ENCODE measurements around the gene DHX32.

The DHX32 gene

DNA sequence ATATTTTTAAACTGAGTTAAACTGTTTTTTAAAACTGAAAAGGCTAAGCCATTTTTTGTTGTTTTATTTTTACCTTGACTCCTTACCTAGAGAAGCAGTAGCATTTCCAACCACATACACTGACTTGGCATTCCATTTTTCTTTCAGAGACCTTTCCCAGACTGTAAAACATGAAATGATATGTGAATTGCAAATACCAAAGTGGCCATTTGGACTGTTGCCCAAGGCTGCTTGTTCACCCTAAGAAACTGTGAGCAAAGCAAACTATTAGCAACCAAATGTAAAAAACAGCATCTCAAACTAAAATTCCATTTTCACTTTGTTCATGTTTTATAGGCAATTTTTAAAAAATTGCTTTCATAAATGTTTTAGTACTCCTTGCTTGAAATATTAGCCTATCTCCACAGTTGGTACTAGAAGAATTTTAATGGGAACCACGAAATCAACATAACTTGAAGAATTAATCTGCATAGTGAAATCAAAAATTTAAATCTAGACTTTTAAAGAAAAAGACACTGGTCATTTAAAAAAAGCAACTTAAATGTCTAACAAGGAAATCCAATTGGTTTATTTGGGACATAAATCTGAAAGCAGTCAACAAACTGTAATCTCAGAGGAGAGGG, 68.9 kb downstream of the DHX32 start:
- TF ChIP-seq POLR2AphosphoS5 (IDR thresholded peaks at IDR 0.05; ENCODE audit: low read depth, low read length) (no peak), FOXP2 (optimal IDR thresholded peaks at IDR 0.05; ENCODE audit: borderline replicate concordance, extremely low read depth, extremely low read length, insufficient read depth) (no peak), SIN3A (IDR thresholded peaks at IDR 0.05; ENCODE audit: borderline replicate concordance, insufficient read depth, low read length) (no peak), TAF1 (IDR thresholded peaks at IDR 0.05; ENCODE audit: borderline replicate concordance, insufficient read depth, low read length) (no peak)
- TF ChIP-seq, protein P1, sequence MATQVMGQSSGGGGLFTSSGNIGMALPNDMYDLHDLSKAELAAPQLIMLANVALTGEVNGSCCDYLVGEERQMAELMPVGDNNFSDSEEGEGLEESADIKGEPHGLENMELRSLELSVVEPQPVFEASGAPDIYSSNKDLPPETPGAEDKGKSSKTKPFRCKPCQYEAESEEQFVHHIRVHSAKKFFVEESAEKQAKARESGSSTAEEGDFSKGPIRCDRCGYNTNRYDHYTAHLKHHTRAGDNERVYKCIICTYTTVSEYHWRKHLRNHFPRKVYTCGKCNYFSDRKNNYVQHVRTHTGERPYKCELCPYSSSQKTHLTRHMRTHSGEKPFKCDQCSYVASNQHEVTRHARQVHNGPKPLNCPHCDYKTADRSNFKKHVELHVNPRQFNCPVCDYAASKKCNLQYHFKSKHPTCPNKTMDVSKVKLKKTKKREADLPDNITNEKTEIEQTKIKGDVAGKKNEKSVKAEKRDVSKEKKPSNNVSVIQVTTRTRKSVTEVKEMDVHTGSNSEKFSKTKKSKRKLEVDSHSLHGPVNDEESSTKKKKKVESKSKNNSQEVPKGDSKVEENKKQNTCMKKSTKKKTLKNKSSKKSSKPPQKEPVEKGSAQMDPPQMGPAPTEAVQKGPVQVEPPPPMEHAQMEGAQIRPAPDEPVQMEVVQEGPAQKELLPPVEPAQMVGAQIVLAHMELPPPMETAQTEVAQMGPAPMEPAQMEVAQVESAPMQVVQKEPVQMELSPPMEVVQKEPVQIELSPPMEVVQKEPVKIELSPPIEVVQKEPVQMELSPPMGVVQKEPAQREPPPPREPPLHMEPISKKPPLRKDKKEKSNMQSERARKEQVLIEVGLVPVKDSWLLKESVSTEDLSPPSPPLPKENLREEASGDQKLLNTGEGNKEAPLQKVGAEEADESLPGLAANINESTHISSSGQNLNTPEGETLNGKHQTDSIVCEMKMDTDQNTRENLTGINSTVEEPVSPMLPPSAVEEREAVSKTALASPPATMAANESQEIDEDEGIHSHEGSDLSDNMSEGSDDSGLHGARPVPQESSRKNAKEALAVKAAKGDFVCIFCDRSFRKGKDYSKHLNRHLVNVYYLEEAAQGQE (IDR thresholded peaks at IDR 0.05; ENCODE audit: insufficient read depth in 1 of 2, low read depth in 2 of 2, low read length in 2 of 2): no peak

DNA sequence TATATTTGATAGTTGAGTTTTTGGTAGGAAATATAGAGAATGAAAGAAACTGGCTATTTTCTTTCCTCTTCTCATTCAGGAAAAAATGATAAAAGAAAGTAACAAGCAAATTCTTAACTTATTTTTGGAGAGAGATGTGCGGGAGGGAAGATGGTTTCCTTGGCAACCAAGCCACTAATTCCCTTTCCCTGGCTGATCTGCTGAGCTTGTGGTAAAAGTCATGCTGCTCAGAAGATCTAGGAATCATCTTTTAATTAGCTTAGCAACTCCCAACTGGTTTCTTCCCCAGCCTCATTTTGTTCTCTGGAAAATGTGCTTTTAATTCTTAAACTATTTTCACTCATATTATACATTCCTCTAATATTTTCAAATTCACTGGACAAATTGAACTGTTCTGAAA, 69.8 kb downstream of the DHX32 start:
- no peak for TF ChIP-seq TAF1 (IDR thresholded peaks at IDR 0.05; ENCODE audit: borderline replicate concordance, insufficient read depth, low read length)
- no peak for TF ChIP-seq POLR2AphosphoS5 (IDR thresholded peaks at IDR 0.05; ENCODE audit: low read depth, low read length)
- TF ChIP-seq, protein P1 (IDR thresholded peaks at IDR 0.05; ENCODE audit: insufficient read depth in 1 of 2, low read depth in 2 of 2, low read length in 2 of 2): no peak
- no peak for TF ChIP-seq FOXP2 (optimal IDR thresholded peaks at IDR 0.05; ENCODE audit: borderline replicate concordance, extremely low read depth, extremely low read length, insufficient read depth)
- no peak for TF ChIP-seq SIN3A (IDR thresholded peaks at IDR 0.05; ENCODE audit: borderline replicate concordance, insufficient read depth, low read length)

DNA sequence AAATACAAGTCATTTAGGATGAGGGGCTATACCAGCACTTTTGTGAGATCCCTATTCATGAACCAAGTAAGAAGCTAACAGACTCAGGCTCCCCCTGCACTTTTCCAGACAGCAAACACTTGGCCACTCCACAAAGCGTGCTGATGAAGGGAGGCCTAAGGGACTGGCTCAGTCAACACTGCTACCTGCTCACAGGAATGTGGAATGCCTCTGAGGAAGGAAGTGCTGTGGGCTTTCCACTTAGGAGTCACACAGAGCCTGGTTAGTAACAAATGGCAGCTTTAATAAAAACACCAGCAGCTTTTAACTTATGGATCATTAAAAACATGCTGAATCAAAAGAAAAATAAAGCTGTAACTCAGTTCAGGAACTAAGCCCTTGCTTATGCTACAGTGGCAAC, 73.0 kb downstream of the DHX32 start:
- TF ChIP-seq POLR2AphosphoS5 (IDR thresholded peaks at IDR 0.05; ENCODE audit: low read depth, low read length): no peak
- TF ChIP-seq SIN3A (IDR thresholded peaks at IDR 0.05; ENCODE audit: borderline replicate concordance, insufficient read depth, low read length): no peak
- TF ChIP-seq TAF1 (IDR thresholded peaks at IDR 0.05; ENCODE audit: borderline replicate concordance, insufficient read depth, low read length): no peak
- no peak for TF ChIP-seq FOXP2 (optimal IDR thresholded peaks at IDR 0.05; ENCODE audit: borderline replicate concordance, extremely low read depth, extremely low read length, insufficient read depth)
- TF ChIP-seq, protein P1 (IDR thresholded peaks at IDR 0.05; ENCODE audit: insufficient read depth in 1 of 2, low read depth in 2 of 2, low read length in 2 of 2): no peak

DNA sequence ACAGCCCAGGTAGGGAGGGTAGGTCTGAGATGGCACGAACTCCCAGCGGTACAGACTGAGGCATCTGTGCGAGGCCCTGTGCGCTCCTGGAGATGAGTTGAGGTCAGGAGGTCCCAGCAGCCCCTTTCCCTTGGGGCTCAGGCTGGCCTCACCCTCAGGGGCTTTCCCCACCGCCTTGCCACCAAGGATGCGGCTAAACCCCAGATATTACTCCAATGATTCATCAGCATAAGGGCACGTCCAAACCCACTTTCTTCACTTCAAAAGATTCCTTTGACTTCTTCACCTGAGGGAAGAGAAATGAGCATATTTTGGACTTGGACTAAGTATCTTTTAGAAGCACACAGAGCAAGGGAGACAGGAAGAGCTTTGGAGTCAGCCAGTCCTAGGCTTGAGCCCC, 78.4 kb downstream of the DHX32 start:
- TF ChIP-seq, protein P1 (IDR thresholded peaks at IDR 0.05; ENCODE audit: insufficient read depth in 1 of 2, low read depth in 2 of 2, low read length in 2 of 2): no peak
- no peak for TF ChIP-seq POLR2AphosphoS5 (IDR thresholded peaks at IDR 0.05; ENCODE audit: low read depth, low read length)
- TF ChIP-seq FOXP2 (optimal IDR thresholded peaks at IDR 0.05; ENCODE audit: borderline replicate concordance, extremely low read depth, extremely low read length, insufficient read depth): no peak
- TF ChIP-seq TAF1 (IDR thresholded peaks at IDR 0.05; ENCODE audit: borderline replicate concordance, insufficient read depth, low read length): no peak
- no peak for TF ChIP-seq SIN3A (IDR thresholded peaks at IDR 0.05; ENCODE audit: borderline replicate concordance, insufficient read depth, low read length)

Measured in PFSK-1 (cell line).